ENCODE measurements around the gene MUCL1. TPM values are rescaled to one million over a fixed set of nuclear protein-coding genes. Genes with fewer than 3 reads are reported as not detected.

The MUCL1 gene
- total RNA-seq, 1 donor from 2014 or later = not detected

DNA sequence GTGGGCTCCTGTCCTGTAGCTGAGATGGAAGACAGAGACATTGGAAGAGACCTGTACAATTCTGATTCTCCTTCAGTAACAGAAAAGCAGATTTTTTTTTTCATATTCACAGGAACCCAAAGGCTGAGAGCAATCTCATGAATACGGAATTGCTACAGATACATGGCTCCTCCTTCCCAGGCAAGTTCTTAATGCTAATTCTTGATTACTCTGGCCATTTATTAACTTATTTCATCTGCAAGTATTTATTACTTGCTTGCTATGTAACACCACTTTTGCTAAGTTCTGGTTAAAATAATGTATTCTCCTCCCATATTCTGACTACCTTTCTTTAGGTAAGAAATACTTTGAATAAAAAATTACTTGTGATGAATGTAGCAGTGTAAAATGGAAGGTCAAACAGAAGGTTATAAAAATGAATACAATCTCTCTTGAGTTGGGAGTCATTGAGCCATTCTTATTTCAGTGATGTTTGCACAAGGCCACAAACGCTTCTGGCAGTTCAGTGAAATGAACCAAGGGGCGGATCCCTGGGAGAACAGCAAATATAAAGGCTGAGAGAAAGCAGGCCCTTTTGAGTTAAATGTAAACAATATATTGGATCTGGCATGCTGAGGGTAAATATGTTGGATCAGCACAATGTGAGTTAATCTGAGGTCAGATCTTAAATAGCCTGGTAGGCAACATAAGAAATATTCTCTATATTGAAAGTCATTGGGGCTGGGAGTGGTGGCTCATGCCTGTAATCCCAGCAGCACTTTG lies 37.6 kb downstream of the MUCL1 start:
- peak; percentile 5 for DNase-seq

Other genes with a start within 250 kb of the MUCL1 start
- not detected for gene LACRT, start 219.6 kb upstream of the MUCL1 start, total RNA-seq
- not detected for gene DCD, start 206.2 kb upstream of the MUCL1 start, total RNA-seq
- gene TESPA1, start 130.2 kb downstream of the MUCL1 start, total RNA-seq = 0.92 TPM
- gene NEUROD4, start 165.5 kb downstream of the MUCL1 start, total RNA-seq = not detected